ENCODE results near the gene NSF. TPM values are rescaled to one million over a fixed set of nuclear protein-coding genes. Genes with fewer than 3 reads are reported as not detected.

The NSF gene
- total RNA-seq, 1 donor from 2014 or later: 44.2 TPM

DNA sequence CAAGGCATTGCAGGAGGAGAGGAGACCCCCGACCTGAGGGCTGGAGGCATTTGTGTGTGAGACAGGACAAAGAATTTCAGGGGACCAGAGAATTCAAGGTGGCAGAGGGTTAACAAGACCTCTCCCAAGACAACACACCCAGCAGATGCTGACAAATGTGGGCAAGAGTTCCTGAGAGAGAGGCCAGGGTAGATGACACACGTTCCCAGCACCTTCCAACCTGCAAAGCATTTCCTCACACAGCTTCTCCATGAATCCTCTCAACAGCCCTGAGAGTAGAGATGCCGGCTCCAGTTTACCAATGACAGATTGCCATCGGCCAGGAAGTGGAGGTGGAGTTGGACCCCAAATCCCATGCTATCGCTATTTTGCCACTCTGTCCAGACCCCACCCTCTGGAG, 203.1 kb downstream of the NSF start:
- no peak for DNase-seq (ENCODE audit: extremely low spot score, unreplicated experiment)
- TF ChIP-seq, protein P1, sequence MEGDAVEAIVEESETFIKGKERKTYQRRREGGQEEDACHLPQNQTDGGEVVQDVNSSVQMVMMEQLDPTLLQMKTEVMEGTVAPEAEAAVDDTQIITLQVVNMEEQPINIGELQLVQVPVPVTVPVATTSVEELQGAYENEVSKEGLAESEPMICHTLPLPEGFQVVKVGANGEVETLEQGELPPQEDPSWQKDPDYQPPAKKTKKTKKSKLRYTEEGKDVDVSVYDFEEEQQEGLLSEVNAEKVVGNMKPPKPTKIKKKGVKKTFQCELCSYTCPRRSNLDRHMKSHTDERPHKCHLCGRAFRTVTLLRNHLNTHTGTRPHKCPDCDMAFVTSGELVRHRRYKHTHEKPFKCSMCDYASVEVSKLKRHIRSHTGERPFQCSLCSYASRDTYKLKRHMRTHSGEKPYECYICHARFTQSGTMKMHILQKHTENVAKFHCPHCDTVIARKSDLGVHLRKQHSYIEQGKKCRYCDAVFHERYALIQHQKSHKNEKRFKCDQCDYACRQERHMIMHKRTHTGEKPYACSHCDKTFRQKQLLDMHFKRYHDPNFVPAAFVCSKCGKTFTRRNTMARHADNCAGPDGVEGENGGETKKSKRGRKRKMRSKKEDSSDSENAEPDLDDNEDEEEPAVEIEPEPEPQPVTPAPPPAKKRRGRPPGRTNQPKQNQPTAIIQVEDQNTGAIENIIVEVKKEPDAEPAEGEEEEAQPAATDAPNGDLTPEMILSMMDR (conservative IDR thresholded peaks at IDR 0.05): no peak
- Mint-ChIP-seq H3K36me3 (peaks cover 12% of the 10 kb centered on the region), H3K4me1 (ENCODE audit: unreplicated experiment) (peaks cover 5% of the 10 kb centered on the region), H3K4me3 (no peak overlapping the region), H3K9me3 (no peaks in the 10 kb centered on the region), H3K27me3 (peaks cover 10% of the 10 kb centered on the region), H3K27ac (peak overlapping the region; percentile 7)

DNA sequence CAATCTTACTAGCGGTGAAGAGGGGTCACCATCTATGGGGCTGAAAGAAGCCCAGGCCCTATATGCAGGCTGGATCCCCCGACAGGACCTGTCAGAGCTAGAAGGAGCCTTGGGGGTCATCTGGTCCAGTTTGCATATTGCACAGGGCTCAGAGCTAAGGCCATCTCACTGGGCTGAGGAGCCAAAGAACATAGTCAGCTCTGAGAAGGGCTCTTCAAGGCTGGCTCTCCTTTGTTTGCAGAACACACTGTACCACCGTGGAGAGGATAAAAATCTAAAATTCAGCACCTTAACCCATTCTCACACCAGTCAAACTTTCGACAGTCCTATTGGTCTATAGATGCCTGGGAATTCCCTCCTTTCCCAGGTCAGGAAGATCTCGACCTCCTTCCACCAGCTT, 203.8 kb downstream of the NSF start:
- peaks cover 5% of the 10 kb centered on the region for H3K4me1 Mint-ChIP-seq (ENCODE audit: unreplicated experiment)
- peak overlapping the region; percentile 7 for H3K27ac Mint-ChIP-seq
- peaks cover 8% of the 10 kb centered on the region for H3K36me3 Mint-ChIP-seq
- no peak for DNase-seq (ENCODE audit: extremely low spot score, unreplicated experiment)
- TF ChIP-seq, protein P1 (conservative IDR thresholded peaks at IDR 0.05): no peak
- H3K4me3 Mint-ChIP-seq: no peak overlapping the region
- no peaks in the 10 kb centered on the region for H3K9me3 Mint-ChIP-seq
- peaks cover 10% of the 10 kb centered on the region for H3K27me3 Mint-ChIP-seq

DNA sequence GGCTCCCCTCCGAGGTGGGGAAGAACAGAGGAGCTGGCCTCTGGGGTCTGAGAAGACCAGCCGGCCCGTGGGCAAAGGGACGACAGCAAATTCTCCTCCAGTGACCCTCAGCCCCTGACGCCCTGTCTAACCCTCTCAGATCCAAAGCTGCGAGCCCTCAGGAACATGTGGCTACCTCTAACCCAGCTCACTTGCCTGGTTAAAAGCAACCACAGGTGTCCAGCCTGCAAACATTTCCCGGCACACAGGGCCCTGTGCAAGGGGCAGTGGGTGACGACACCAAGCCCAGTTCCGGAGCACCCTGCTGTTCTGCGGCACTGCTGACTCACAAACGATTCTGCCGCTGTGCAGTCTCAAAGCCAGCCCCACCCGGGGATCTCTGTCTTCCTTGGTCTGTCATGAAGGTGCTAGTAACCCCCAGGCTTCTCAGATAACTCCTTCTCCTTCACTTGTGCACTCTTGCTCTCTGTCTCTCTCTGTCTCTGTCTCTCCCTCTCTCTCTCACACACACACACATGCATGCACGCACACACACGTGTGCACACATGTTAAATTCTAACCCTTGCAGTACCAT, 205.0 kb downstream of the NSF start:
- peaks cover 5% of the 10 kb centered on the region for H3K4me1 Mint-ChIP-seq (ENCODE audit: unreplicated experiment)
- TF ChIP-seq, protein P1 (conservative IDR thresholded peaks at IDR 0.05): no peak
- peaks cover 10% of the 10 kb centered on the region for H3K27me3 Mint-ChIP-seq
- H3K4me3 Mint-ChIP-seq: no peak overlapping the region
- H3K9me3 Mint-ChIP-seq: no peaks in the 10 kb centered on the region
- DNase-seq (ENCODE audit: extremely low spot score, unreplicated experiment): no peak
- peaks cover 8% of the 10 kb centered on the region for H3K36me3 Mint-ChIP-seq
- no peak overlapping the region for H3K27ac Mint-ChIP-seq

DNA sequence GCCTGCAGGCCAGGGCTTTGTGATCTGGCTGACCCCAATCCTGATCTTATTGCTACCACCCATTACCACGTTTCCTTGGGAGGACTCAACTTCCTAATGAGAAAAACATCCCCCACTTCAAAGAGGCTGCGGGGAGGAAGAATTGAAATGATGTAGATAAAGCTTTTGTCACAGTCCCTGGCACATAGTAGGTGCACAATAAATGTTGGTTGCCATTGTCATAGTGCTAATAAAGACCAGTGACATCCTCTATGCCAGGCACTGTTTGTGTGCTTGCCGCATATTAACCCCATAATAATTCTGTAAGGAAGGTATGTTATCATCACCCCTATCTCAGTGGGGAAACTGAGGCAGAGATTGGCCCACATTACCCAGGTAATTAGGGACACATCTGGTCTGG, 205.6 kb downstream of the NSF start:
- DNase-seq (ENCODE audit: extremely low spot score, unreplicated experiment): no peak
- Mint-ChIP-seq H3K36me3 (peaks cover 8% of the 10 kb centered on the region), H3K27ac (no peak overlapping the region), H3K9me3 (no peaks in the 10 kb centered on the region), H3K27me3 (peaks cover 10% of the 10 kb centered on the region), H3K4me1 (ENCODE audit: unreplicated experiment) (peaks cover 5% of the 10 kb centered on the region), H3K4me3 (no peak overlapping the region)
- TF ChIP-seq, protein P1 (conservative IDR thresholded peaks at IDR 0.05): no peak

DNA sequence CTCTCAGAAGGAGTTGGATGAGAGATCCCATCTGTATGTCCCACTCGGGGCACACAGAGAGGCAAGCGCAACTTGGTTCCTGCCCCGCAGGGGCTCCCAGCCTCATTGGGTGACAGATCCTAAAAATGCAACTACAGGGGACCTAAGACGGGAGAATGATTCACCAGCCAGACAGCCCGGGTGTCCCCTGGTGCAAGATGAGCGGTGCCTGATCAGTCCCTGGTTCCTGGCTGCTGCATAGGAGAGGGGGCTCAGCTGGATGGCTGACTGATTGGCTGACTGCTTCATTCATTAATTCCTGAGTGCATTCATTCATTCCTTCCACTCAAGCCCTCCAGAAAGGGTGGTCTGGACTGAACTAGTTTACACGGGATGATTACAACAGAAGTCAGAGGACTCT, 206.1 kb downstream of the NSF start:
- H3K27ac Mint-ChIP-seq: no peak overlapping the region
- H3K27me3 Mint-ChIP-seq: peaks cover 10% of the 10 kb centered on the region
- TF ChIP-seq, protein P1 (conservative IDR thresholded peaks at IDR 0.05): no peak
- H3K36me3 Mint-ChIP-seq: peaks cover 6% of the 10 kb centered on the region
- peaks cover 2% of the 10 kb centered on the region for H3K4me1 Mint-ChIP-seq (ENCODE audit: unreplicated experiment)
- DNase-seq (ENCODE audit: extremely low spot score, unreplicated experiment): no peak
- H3K9me3 Mint-ChIP-seq: no peaks in the 10 kb centered on the region
- no peak overlapping the region for H3K4me3 Mint-ChIP-seq

Data from type B pancreatic cell (in vitro differentiated cells).